ENCODE data around the gene HBS1L.

The HBS1L gene

GRCh38 chr6:135096403-135097130 lies 41.9 kb upstream of the HBS1L start:
- Histone ChIP-seq H4K20me1 (ENCODE audit: insufficient read depth) (no peaks in the 10 kb centered on the region), H3K27ac (no peak overlapping the region), H3K79me2 (ENCODE audit: insufficient read depth, low read depth) (no peaks in the 10 kb centered on the region), H3K4me1 (ENCODE audit: low read depth, poor library complexity, severe bottlenecking) (no peaks in the 10 kb centered on the region), H3K27me3 (ENCODE audit: insufficient read depth, low read depth) (no peaks in the 10 kb centered on the region), H2AFZ (ENCODE audit: low read depth) (no peak overlapping the region), H3K36me3 (ENCODE audit: insufficient read depth) (no peaks in the 10 kb centered on the region), H3K4me3 (IDR thresholded peaks at IDR 0.05; ENCODE audit: insufficient read depth, low read depth, low read length) (no peak overlapping the region), H3K9ac (no peak overlapping the region), H3K4me2 (no peak overlapping the region)
- no peak for TF ChIP-seq CTCF (conservative IDR thresholded peaks at IDR 0.05; ENCODE audit: low read depth, low read length)

- no peak overlapping the region for H3K4me3 ChIP-seq (IDR thresholded peaks at IDR 0.05; ENCODE audit: insufficient read depth, low read depth, low read length)
- H3K4me2 ChIP-seq = no peak overlapping the region
- TF ChIP-seq CTCF (conservative IDR thresholded peaks at IDR 0.05; ENCODE audit: low read depth, low read length) = no peak
- no peaks in the 10 kb centered on the region for H3K79me2 ChIP-seq (ENCODE audit: insufficient read depth, low read depth)
- H3K27ac ChIP-seq = no peak overlapping the region
- H3K9ac ChIP-seq = no peak overlapping the region
- H3K27me3 ChIP-seq (ENCODE audit: insufficient read depth, low read depth) = no peaks in the 10 kb centered on the region
- no peak overlapping the region for H2AFZ ChIP-seq (ENCODE audit: low read depth)
- H3K4me1 ChIP-seq (ENCODE audit: low read depth, poor library complexity, severe bottlenecking) = peaks cover 7% of the 10 kb centered on the region
- H3K36me3 ChIP-seq (ENCODE audit: insufficient read depth) = no peaks in the 10 kb centered on the region
- H4K20me1 ChIP-seq (ENCODE audit: insufficient read depth) = no peaks in the 10 kb centered on the region
Observed at GRCh38 chr6:135095716-135096115, 41.1 kb upstream of the HBS1L start.

- H3K27me3 ChIP-seq (ENCODE audit: insufficient read depth, low read depth) = no peaks in the 10 kb centered on the region
- no peaks in the 10 kb centered on the region for H3K79me2 ChIP-seq (ENCODE audit: insufficient read depth, low read depth)
- no peak overlapping the region for H3K9ac ChIP-seq
- H3K27ac ChIP-seq = no peak overlapping the region
- H2AFZ ChIP-seq (ENCODE audit: low read depth) = no peak overlapping the region
- H3K4me3 ChIP-seq (IDR thresholded peaks at IDR 0.05; ENCODE audit: insufficient read depth, low read depth, low read length) = no peak overlapping the region
- no peak overlapping the region for H3K4me2 ChIP-seq
- H4K20me1 ChIP-seq (ENCODE audit: insufficient read depth) = no peaks in the 10 kb centered on the region
- peaks cover 18% of the 10 kb centered on the region for H3K4me1 ChIP-seq (ENCODE audit: low read depth, poor library complexity, severe bottlenecking)
- no peaks in the 10 kb centered on the region for H3K36me3 ChIP-seq (ENCODE audit: insufficient read depth)
- no peak for TF ChIP-seq CTCF (conservative IDR thresholded peaks at IDR 0.05; ENCODE audit: low read depth, low read length)
Observed at GRCh38 chr6:135094403-135094821, 39.8 kb upstream of the HBS1L start.

- Histone ChIP-seq H3K79me2 (ENCODE audit: insufficient read depth, low read depth) (no peaks in the 10 kb centered on the region), H3K9ac (no peak overlapping the region), H3K27ac (no peak overlapping the region), H3K4me2 (no peak overlapping the region), H4K20me1 (ENCODE audit: insufficient read depth) (no peaks in the 10 kb centered on the region), H2AFZ (ENCODE audit: low read depth) (no peak overlapping the region), H3K4me3 (IDR thresholded peaks at IDR 0.05; ENCODE audit: insufficient read depth, low read depth, low read length) (no peak overlapping the region), H3K4me1 (ENCODE audit: low read depth, poor library complexity, severe bottlenecking) (peaks cover 26% of the 10 kb centered on the region), H3K27me3 (ENCODE audit: insufficient read depth, low read depth) (no peaks in the 10 kb centered on the region), H3K36me3 (ENCODE audit: insufficient read depth) (no peaks in the 10 kb centered on the region)
- TF ChIP-seq CTCF (conservative IDR thresholded peaks at IDR 0.05; ENCODE audit: low read depth, low read length) = no peak
Observed at GRCh38 chr6:135093578-135093977, 39.0 kb upstream of the HBS1L start.
